Keratinocyte (primary cell): ENCODE measurements around the gene DLG2. TPM values are rescaled to one million over a fixed set of nuclear protein-coding genes. Genes with fewer than 3 reads are reported as not detected.

Experiments used
- DNase-seq: peaks from one replicate; pipeline ENCODE4 v3.0.0-alpha.2; 2011; ENCODE audit warnings: low read depth, missing footprints, low spot score
- FAIRE-seq: peaks from 2 replicates; lab custom pipeline; 2011; peaks lifted over from hg19 to GRCh38; lab: Jason Lieb, UNC
- H2AFZ ChIP-seq: 2 replicates; pipeline ENCODE4 v1.6.0; 2012; ENCODE audit warnings: low read length, control low read depth, inconsistent platforms; ENCODE audit not compliant: control insufficient read depth
- H3K27ac ChIP-seq: 2 replicates; pipeline ENCODE4 v1.5.1; 2011; ENCODE audit warnings: low read length; ENCODE audit not compliant: control insufficient read depth, insufficient read depth
- H3K27me3 ChIP-seq: 3 replicates; pipeline ENCODE4 v1.6.0; 2011; ENCODE audit warnings: low read length; ENCODE audit not compliant: control insufficient read depth, insufficient read depth; ENCODE audit errors: extremely low read depth
- H3K36me3 ChIP-seq, 2 experiments: 2 replicates in 1 of 2; 3 replicates in 1 of 2; pipeline ENCODE4 v1.5.1; 2011; ENCODE audit warnings: low read length in 2 of 2, mild to moderate bottlenecking in 1 of 2; ENCODE audit not compliant: control insufficient read depth in 2 of 2, insufficient read depth in 2 of 2; ENCODE audit errors: extremely low read depth in 1 of 2
- H3K4me1 ChIP-seq: 3 replicates; pipeline ENCODE4 v1.5.1; 2011; ENCODE audit warnings: low read length; ENCODE audit not compliant: control insufficient read depth, insufficient read depth; ENCODE audit errors: extremely low read depth
- H3K4me2 ChIP-seq: 3 replicates; pipeline ENCODE4 v1.6.0; 2011; ENCODE audit warnings: low read depth, low read length; ENCODE audit not compliant: control insufficient read depth, insufficient read depth; ENCODE audit errors: extremely low read depth
- H3K4me3 ChIP-seq, 3 experiments: fragments of 200-600 bp in 1 of 3; sonication (generic) in 1 of 3; 2 replicates in 2 of 3; 3 replicates in 1 of 3; pipeline ENCODE4 v1.5.1; 2011 to 2016; ENCODE audit warnings: low read length in 3 of 3, mild to moderate bottlenecking in 3 of 3, control low read depth in 2 of 3, inconsistent platforms in 1 of 3, low read depth in 1 of 3, mixed read lengths in 1 of 3, mixed run types in 1 of 3, moderate library complexity in 1 of 3; ENCODE audit not compliant: control insufficient read depth in 2 of 3, insufficient read depth in 2 of 3; ENCODE audit errors: extremely low read depth in 1 of 3
- H3K79me2 ChIP-seq: 2 replicates; pipeline ENCODE4 v1.6.0; 2012; ENCODE audit warnings: low read length; ENCODE audit not compliant: control insufficient read depth, insufficient read depth
- H3K9ac ChIP-seq: 3 replicates; pipeline ENCODE4 v1.6.0; 2011; ENCODE audit warnings: low read length; ENCODE audit not compliant: control insufficient read depth, insufficient read depth; ENCODE audit errors: extremely low read depth
- H3K9me1 ChIP-seq: 3 replicates; pipeline ENCODE4 v1.6.0; 2011; ENCODE audit warnings: low read length; ENCODE audit not compliant: control insufficient read depth, insufficient read depth; ENCODE audit errors: extremely low read depth
- H3K9me3 ChIP-seq: 2 replicates; pipeline ENCODE4 v1.5.1; 2012; ENCODE audit warnings: low read depth, low read length; ENCODE audit not compliant: control insufficient read depth
- H4K20me1 ChIP-seq: 3 replicates; pipeline ENCODE4 v1.6.0; 2011; ENCODE audit warnings: low read length; ENCODE audit not compliant: control insufficient read depth, insufficient read depth; ENCODE audit errors: extremely low read depth
- EZH2 ChIP-seq: IDR thresholded peaks from one replicate; pipeline ENCODE4 v1.6.1; 2012; ENCODE audit warnings: inconsistent platforms, mild to moderate bottlenecking, low read length, moderate library complexity
- dilution Hi-C: fragments of 300-500 bp; cut with MboI; formaldehyde crosslinking; loops from one replicate; pipeline ENCODE4 v1.7.0; 2020; ENCODE audit warnings: low sequenced_read_pairs; ENCODE audit not compliant: extremely low pct_ligation_motif_present
- polyA plus RNA-seq, 5 experiments: library from polyadenylated mRNA; depleted of rRNA in 3 of 5; stranded (reverse) in 3 of 5; stranded (forward) in 1 of 5; unstranded in 1 of 5; fragments of >200 nt; gene quantifications; 1 replicate in 1 of 5; 2 replicates in 3 of 5; 3 replicates in 1 of 5; pipeline versions ENCODE4 v1.2.1 to v1.2.3, GENCODE V29; 2011 to 2012; ENCODE audit warnings: missing spikeins in 2 of 5, low read depth in 1 of 5, low replicate concordance in 1 of 5
- TF ChIP-seq, protein P1 (sequence below), 3 experiments: IDR thresholded peaks in 1 of 3; conservative IDR thresholded peaks in 1 of 3; optimal IDR thresholded peaks in 1 of 3; 2 replicates in 2 of 3; 3 replicates in 1 of 3; pipeline versions ENCODE3 to v1.5.1; 2011; ENCODE audit warnings: low read length in 3 of 3, mild to moderate bottlenecking in 3 of 3, moderate library complexity in 2 of 3, control low read depth in 1 of 3, inconsistent platforms in 1 of 3; ENCODE audit not compliant: insufficient read depth in 2 of 3; ENCODE audit errors: extremely low read depth in 1 of 3

The DLG2 gene
- polyA plus RNA-seq, 1 donor (not counting 4 experiments of a cell fraction or from before 2014, with no cell fraction given) = 0.55 TPM

DNA sequence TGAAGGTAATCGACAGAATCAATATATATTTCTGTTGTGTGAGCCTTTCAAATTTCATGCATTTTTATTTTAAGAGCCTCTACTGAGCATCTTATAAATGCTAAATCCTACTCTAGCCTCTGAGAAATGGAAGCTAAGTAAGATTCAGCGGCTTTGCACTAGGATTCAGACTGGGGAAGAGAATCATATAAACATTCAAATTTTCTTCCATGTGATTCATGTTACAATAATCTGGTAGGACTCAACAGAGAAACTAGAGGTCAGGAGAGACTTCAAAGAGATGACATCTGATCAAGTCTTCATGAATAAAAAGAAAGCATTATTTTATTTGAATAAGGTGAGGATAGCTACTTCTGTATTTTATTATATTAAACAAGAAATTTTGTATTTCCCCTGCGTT is 538.9 kb downstream of the DLG2 start:
- FAIRE-seq = no peak
- no peaks in the 10 kb centered on the region for H3K9me1 ChIP-seq
- dilution Hi-C loops = no loop called here

DNA sequence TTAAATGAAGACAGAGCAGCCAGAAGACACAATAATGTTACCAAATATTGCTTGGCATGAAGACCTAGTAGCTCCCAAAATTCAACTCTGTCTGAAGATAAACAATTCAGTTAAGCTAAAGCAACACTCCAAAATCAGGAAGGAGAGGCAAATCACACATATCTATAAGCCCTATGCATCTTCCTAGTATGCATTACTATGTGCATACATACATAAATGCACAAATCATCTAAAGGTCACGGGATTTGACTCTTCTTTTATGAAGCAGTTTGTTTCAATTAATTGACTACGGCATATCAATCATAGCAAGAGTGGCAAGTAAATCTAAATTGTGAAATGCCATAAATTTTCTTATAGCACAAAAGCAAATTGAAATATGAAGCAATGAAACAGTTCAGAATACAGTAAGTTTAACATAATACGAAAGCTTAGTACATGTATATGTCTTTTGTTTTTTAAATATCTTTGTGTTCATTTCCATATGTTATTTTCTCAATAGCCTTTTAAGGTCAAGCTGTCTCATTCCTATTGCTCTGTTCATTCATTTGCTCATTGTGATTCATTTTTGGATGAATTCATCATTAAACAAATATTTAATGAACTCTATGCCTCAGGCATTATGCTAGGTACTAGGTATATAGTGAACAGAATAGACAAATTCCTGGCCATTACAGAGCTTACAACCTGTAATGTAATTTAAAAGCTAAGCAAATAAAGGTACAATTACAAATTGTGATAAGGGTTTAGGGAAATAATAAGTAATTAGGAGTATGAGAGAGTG is 540.5 kb downstream of the DLG2 start:
- peak; percentile 36 for DNase-seq
- no peaks in the 10 kb centered on the region for H3K79me2 ChIP-seq
- no peaks in the 10 kb centered on the region for H3K27me3 ChIP-seq
- dilution Hi-C loops = no loop called here
- no peak overlapping the region for H3K4me2 ChIP-seq
- H2AFZ ChIP-seq = no peak overlapping the region
- no peak overlapping the region for H3K9ac ChIP-seq
- H3K36me3 ChIP-seq = no peaks in the 10 kb centered on the region
- H3K27ac ChIP-seq = no peak overlapping the region
- no peaks in the 10 kb centered on the region for H4K20me1 ChIP-seq
- TF ChIP-seq, protein P1, sequence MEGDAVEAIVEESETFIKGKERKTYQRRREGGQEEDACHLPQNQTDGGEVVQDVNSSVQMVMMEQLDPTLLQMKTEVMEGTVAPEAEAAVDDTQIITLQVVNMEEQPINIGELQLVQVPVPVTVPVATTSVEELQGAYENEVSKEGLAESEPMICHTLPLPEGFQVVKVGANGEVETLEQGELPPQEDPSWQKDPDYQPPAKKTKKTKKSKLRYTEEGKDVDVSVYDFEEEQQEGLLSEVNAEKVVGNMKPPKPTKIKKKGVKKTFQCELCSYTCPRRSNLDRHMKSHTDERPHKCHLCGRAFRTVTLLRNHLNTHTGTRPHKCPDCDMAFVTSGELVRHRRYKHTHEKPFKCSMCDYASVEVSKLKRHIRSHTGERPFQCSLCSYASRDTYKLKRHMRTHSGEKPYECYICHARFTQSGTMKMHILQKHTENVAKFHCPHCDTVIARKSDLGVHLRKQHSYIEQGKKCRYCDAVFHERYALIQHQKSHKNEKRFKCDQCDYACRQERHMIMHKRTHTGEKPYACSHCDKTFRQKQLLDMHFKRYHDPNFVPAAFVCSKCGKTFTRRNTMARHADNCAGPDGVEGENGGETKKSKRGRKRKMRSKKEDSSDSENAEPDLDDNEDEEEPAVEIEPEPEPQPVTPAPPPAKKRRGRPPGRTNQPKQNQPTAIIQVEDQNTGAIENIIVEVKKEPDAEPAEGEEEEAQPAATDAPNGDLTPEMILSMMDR (optimal IDR thresholded peaks at IDR 0.05 in 1 of 3, IDR thresholded peaks at IDR 0.05 in 1 of 3, conservative IDR thresholded peaks at IDR 0.05 in 1 of 3; ENCODE audit: extremely low read depth in 1 of 3, insufficient read depth in 2 of 3, low read length in 3 of 3) = no peak
- TF ChIP-seq EZH2 = no peak
- H3K4me3 ChIP-seq = no peak overlapping the region
- no peaks in the 10 kb centered on the region for H3K9me1 ChIP-seq
- peaks cover 14% of the 10 kb centered on the region for H3K4me1 ChIP-seq
- peak; percentile 51 for FAIRE-seq
- no peaks in the 10 kb centered on the region for H3K9me3 ChIP-seq

More for the DNA sequence above, 538.9 kb downstream of the DLG2 start:
- H3K4me3 ChIP-seq = no peak overlapping the region
- H3K4me2 ChIP-seq = no peak overlapping the region
- peaks cover 14% of the 10 kb centered on the region for H3K4me1 ChIP-seq
- H3K27ac ChIP-seq = no peak overlapping the region
- DNase-seq = no peak
- no peaks in the 10 kb centered on the region for H3K9me3 ChIP-seq
- H3K27me3 ChIP-seq = no peaks in the 10 kb centered on the region
- no peaks in the 10 kb centered on the region for H3K36me3 ChIP-seq
- H3K9ac ChIP-seq = no peak overlapping the region
- H4K20me1 ChIP-seq = no peaks in the 10 kb centered on the region
- no peaks in the 10 kb centered on the region for H3K79me2 ChIP-seq
- no peak for TF ChIP-seq EZH2
- TF ChIP-seq, protein P1 (optimal IDR thresholded peaks at IDR 0.05 in 1 of 3, IDR thresholded peaks at IDR 0.05 in 1 of 3, conservative IDR thresholded peaks at IDR 0.05 in 1 of 3; ENCODE audit: extremely low read depth in 1 of 3, insufficient read depth in 2 of 3, low read length in 3 of 3) = no peak
- H2AFZ ChIP-seq = no peak overlapping the region
